K562 (cell line): Measurements from ENCODE around the gene GSC. TPM values are rescaled to one million over a fixed set of nuclear protein-coding genes. Genes with fewer than 3 reads are reported as not detected.

Experiments used
- ATAC-seq: fragments of 200-7000 bp; cut with Tn5 transposase; 3 replicates; pipeline ENCODE4 v1.9.1; 2020; ENCODE audit warnings: moderate library complexity
- BruUV-seq: library from RNA; stranded (reverse); fragments of 400-500 nt; replicated peaks from 2 replicates; lab custom pipeline; 2021; lab: Mats Ljungman, UMichigan
- CTCF ChIA-PET: fragments of 300-600 bp; formaldehyde crosslinking; extraction: SDS; loops from one replicate; lab custom pipeline; 2021; ENCODE audit warnings: low intra/inter-chr PET ratio; lab: Yijun Ruan, JAX
- POLR2A ChIA-PET: fragments of 300-600, 350-650 bp; sonication (Branson Sonifier 250); formaldehyde crosslinking; extraction: SDS; loops from one replicate; lab custom pipeline; 2021; ENCODE audit warnings: antibody characterized with exemption, inconsistent platforms; lab: Yijun Ruan, JAX
- DNase-seq, 4 experiments: peaks; one replicate each; pipeline versions ENCODE4 v3.0.0 to v3.0.0-alpha.2; 2011 to 2018; ENCODE audit warnings: low spot score in 3 of 4, mixed read lengths in 3 of 4; ENCODE audit errors: extremely low read depth in 1 of 4
- FAIRE-seq: peaks from 2 replicates; lab custom pipeline; 2011; peaks lifted over from hg19 to GRCh38; lab: Jason Lieb, UNC
- H2AFZ ChIP-seq: 2 replicates; pipeline ENCODE4 v1.6.0; 2011; ENCODE audit warnings: low read depth, low read length, control low read depth, inconsistent platforms
- H3K27ac ChIP-seq: fragments of 200-600 bp; 3 replicates; pipeline ENCODE4 v1.8.0; 2011; ENCODE audit warnings: low read depth, mild to moderate bottlenecking, control low read depth, inconsistent platforms, low read length, moderate library complexity, mixed read lengths; ENCODE audit errors: extremely low read depth
- H3K27me3 ChIP-seq, 2 experiments: fragments of 300-600 bp in 1 of 2; 2 replicates in 1 of 2; 3 replicates in 1 of 2; pipeline versions ENCODE4 v1.6.0 to v1.8.0; 2011; ENCODE audit warnings: inconsistent platforms in 2 of 2, low read length in 2 of 2, mild to moderate bottlenecking in 1 of 2, mixed read lengths in 1 of 2, moderate library complexity in 1 of 2; ENCODE audit not compliant: control insufficient read depth in 2 of 2, insufficient read depth in 2 of 2
- H3K36me3 ChIP-seq: fragments of 300-600 bp; 3 replicates; pipeline ENCODE4 v1.8.0; 2011; ENCODE audit warnings: mild to moderate bottlenecking, low read length, inconsistent platforms; ENCODE audit not compliant: control insufficient read depth, insufficient read depth
- H3K4me1 ChIP-seq, 2 experiments: fragments of 200-600 bp in 1 of 2; replicated peaks in 1 of 2; 2 replicates in 1 of 2; 3 replicates in 1 of 2; pipeline versions ENCODE4 v1.5.1 to v1.8.0; 2011; ENCODE audit warnings: inconsistent platforms in 2 of 2, low read length in 2 of 2, mild to moderate bottlenecking in 1 of 2, mixed read lengths in 1 of 2, moderate library complexity in 1 of 2; ENCODE audit not compliant: control insufficient read depth in 2 of 2, insufficient read depth in 2 of 2
- H3K4me2 ChIP-seq: 2 replicates; pipeline ENCODE4 v1.6.1; 2011; ENCODE audit warnings: low read length, control low read depth, inconsistent platforms, mixed read lengths; ENCODE audit not compliant: insufficient read depth
- H3K4me3 ChIP-seq: fragments of 200-600 bp; sonication (generic), shearing (Covaris generic); 2 replicates; pipeline ENCODE4 v1.5.1; 2016; ENCODE audit warnings: control low read depth, inconsistent platforms
- H3K79me2 ChIP-seq: fragments of 200-600 bp; 3 replicates; pipeline ENCODE4 v1.8.0; 2011; ENCODE audit warnings: low read length, inconsistent platforms; ENCODE audit not compliant: control insufficient read depth, insufficient read depth
- H3K9ac ChIP-seq, 2 experiments: 2 replicates each; pipeline versions ENCODE4 v1.6.0 to v1.6.1; 2011; ENCODE audit warnings: low read depth in 2 of 2, low read length in 2 of 2, control low read depth in 1 of 2, inconsistent platforms in 1 of 2, mild to moderate bottlenecking in 1 of 2, mixed read lengths in 1 of 2; ENCODE audit not compliant: insufficient read depth in 1 of 2
- H3K9me1 ChIP-seq: one replicate; pipeline ENCODE4 v1.6.0; 2011; ENCODE audit warnings: inconsistent platforms, mild to moderate bottlenecking, low read length, moderate library complexity; ENCODE audit not compliant: control insufficient read depth, insufficient read depth
- H3K9me3 ChIP-seq: replicated peaks from 2 replicates; pipeline ENCODE4 v1.5.1; 2011; ENCODE audit warnings: low read depth, low read length, inconsistent platforms; ENCODE audit not compliant: control insufficient read depth, insufficient read depth
- H4K20me1 ChIP-seq: replicated peaks from 2 replicates; pipeline ENCODE4 v1.6.1; 2011; ENCODE audit warnings: low read length, inconsistent platforms, mixed read lengths; ENCODE audit not compliant: control insufficient read depth, insufficient read depth
- CEBPB ChIP-seq: fragments of 450-650 bp; IDR thresholded peaks from 2 replicates; pipeline ENCODE4 v1.6.1; 2016; ENCODE audit warnings: missing genetic modification characterization, missing compliant biosample characterization
- CREB3L1 ChIP-seq: fragments of 450-650 bp; IDR thresholded peaks from 2 replicates; pipeline ENCODE4 v1.6.1; 2014; ENCODE audit warnings: low read depth, mild to moderate bottlenecking, moderate library complexity, borderline replicate concordance
- CXXC5 ChIP-seq: fragments of 250-450 bp; sonication (Bioruptor Pico); IDR thresholded peaks from 2 replicates; pipeline ENCODE4 v1.8.0; 2022; ENCODE audit warnings: inconsistent platforms, mild to moderate bottlenecking, moderate library complexity
- ETS1 ChIP-seq: conservative IDR thresholded peaks from 2 replicates; pipeline ENCODE4 v1.6.1; 2011; ENCODE audit warnings: low read depth, mild to moderate bottlenecking, low read length; ENCODE audit not compliant: control insufficient read depth
- FOXA1 ChIP-seq: fragments of 450-650 bp; IDR thresholded peaks from 2 replicates; pipeline ENCODE4 v1.6.1; 2016; ENCODE audit warnings: mild to moderate bottlenecking, borderline replicate concordance
- IRF2 ChIP-seq: sonication (generic); formaldehyde crosslinking; IDR thresholded peaks from 2 replicates; pipeline ENCODE4 v1.8.1; 2022; ENCODE audit warnings: mild to moderate bottlenecking, missing genetic modification reagents
- KDM1A ChIP-seq, 2 experiments: fragments of 450-650 bp; IDR thresholded peaks; 2 replicates each; pipeline ENCODE4 v1.6.1; 2016; ENCODE audit warnings: mild to moderate bottlenecking in 2 of 2
- LARP7 ChIP-seq: fragments of 450-650 bp; IDR thresholded peaks from 2 replicates; pipeline ENCODE4 v1.6.1; 2016
- NCOR1 ChIP-seq: fragments of 450-650 bp; IDR thresholded peaks from 2 replicates; pipeline ENCODE4 v1.6.1; 2016; ENCODE audit warnings: mild to moderate bottlenecking, moderate library complexity
- SP1 ChIP-seq: sonication (generic); formaldehyde crosslinking; IDR thresholded peaks from 2 replicates; pipeline ENCODE4 v1.8.1; 2022; ENCODE audit warnings: mild to moderate bottlenecking, missing genetic modification reagents
- SPI1 ChIP-seq: IDR thresholded peaks from 2 replicates; pipeline ENCODE4 v1.6.1; 2011; ENCODE audit warnings: low read depth, low read length, control low read depth, borderline replicate concordance
- TAL1 ChIP-seq: fragments of 450-650 bp; IDR thresholded peaks from 2 replicates; pipeline ENCODE4 v1.6.1; 2016; ENCODE audit warnings: mild to moderate bottlenecking
- ZBTB5 ChIP-seq: fragments of 450-650 bp; IDR thresholded peaks from 2 replicates; pipeline ENCODE4 v1.6.1; 2017; ENCODE audit warnings: antibody characterized with exemption
- ZNF12 ChIP-seq: sonication (generic); formaldehyde crosslinking; IDR thresholded peaks from 2 replicates; pipeline ENCODE4 v1.4.0; 2020; ENCODE audit warnings: mild to moderate bottlenecking, missing genetic modification reagents
- WGBS: fragments of 100-300 bp; shearing (Covaris generic); methylation state at CpG from one replicate; pipeline ENCODE4 v1.1.6; 2016; ENCODE audit warnings: low coverage, mixed read lengths; ENCODE audit not compliant: insufficient coverage; ENCODE audit errors: missing lambda C conversion rate; 5-methylcytosine and 5-hydroxymethylcytosine counted together
- in situ Hi-C: fragments of 300-500 bp; cut with MboI; formaldehyde crosslinking; loops from 4 replicates; pipeline ENCODE4 v1.15.0; 2018; ENCODE audit warnings: inconsistent platforms, mixed read lengths
- intact Hi-C: fragments of 100-400 bp; cut with micrococcal nuclease; formaldehyde crosslinking; loops from 2 replicates; pipeline ENCODE4 v1.14.2; 2022
- polyA plus RNA-seq, 8 experiments: library from polyadenylated mRNA; depleted of rRNA in 4 of 8; stranded (reverse) in 5 of 8; unstranded in 3 of 8; fragments of >200 nt; fragmentation: Nextera tagmentation in 2 of 8; fragmentation: Illumina TruSeq in 1 of 8; extraction: Ambion mirVana in 2 of 8; extraction: Trizol in 1 of 8; gene quantifications; 2 replicates each; pipeline versions ENCODE4 v1.2.1 to v1.2.3, GENCODE V29; 2011 to 2014; ENCODE audit warnings: inconsistent platforms in 1 of 8, missing spikeins in 1 of 8
- total RNA-seq, 7 experiments: library from RNA; depleted of rRNA in 6 of 7; stranded (reverse); fragments of >200 nt in 6 of 7; fragmentation: Illumina TruSeq in 2 of 7; extraction: Trizol in 2 of 7; gene quantifications; 2 replicates each; pipeline versions ENCODE4 v1.2.1 to v1.2.3, GENCODE V29; 2011 to 2021; ENCODE audit warnings: low replicate concordance in 1 of 7

The GSC gene
- total and polyA plus RNA-seq, 9 of the 15 experiments (the other 6 are each of a cell fraction or from before 2014, with no cell fraction given): not detected

GRCh38 chr14:94724993-94725392 lies 44.9 kb downstream of the GSC start:
- Histone ChIP-seq H3K9me3 (no peaks in the 10 kb centered on the region), H3K27me3 (no peaks in the 10 kb centered on the region; a peak in 1 of 5 replicates), H3K27ac (no peak overlapping the region), H3K36me3 (no peaks in the 10 kb centered on the region), H4K20me1 (no peaks in the 10 kb centered on the region), H3K4me1 (no peaks in the 10 kb centered on the region), H3K9me1 (no peaks in the 10 kb centered on the region), H2AFZ (no peak overlapping the region), H3K9ac (no peak overlapping the region), H3K4me2 (no peak overlapping the region), H3K79me2 (no peaks in the 10 kb centered on the region), H3K4me3 (no peak overlapping the region)
- in situ Hi-C loops: no loop called here
- CTCF ChIA-PET: no interaction called here
- POLR2A ChIA-PET: no interaction called here
- FAIRE-seq: no peak
- DNase-seq: no peak
- no peak for TF ChIP-seq LARP7
- TF ChIP-seq SPI1: no peak
- TF ChIP-seq KDM1A (IDR thresholded peaks at IDR 0.05): no peak
- no peak for TF ChIP-seq IRF2 (CRISPR knock-in tag)
- no peak for TF ChIP-seq CEBPB
- no peak for TF ChIP-seq TAL1
- no peak for TF ChIP-seq NCOR1
- TF ChIP-seq SP1 (CRISPR knock-in tag): no peak
- no TSS peak for BruUV-seq
- intact Hi-C loops: no loop called here
- ATAC-seq: no peak
- 0% methylated on average over 2 of the region's 2 CpGs for WGBS

GRCh38 chr14:94722397-94722796 lies 47.5 kb downstream of the GSC start:
- FAIRE-seq (no peak), ATAC-seq (no peak), DNase-seq (no peak)
- H3K9me1 ChIP-seq: no peaks in the 10 kb centered on the region
- H4K20me1 ChIP-seq: no peaks in the 10 kb centered on the region
- no peaks in the 10 kb centered on the region for H3K36me3 ChIP-seq
- no TSS peak for BruUV-seq
- ChIA-PET CTCF (no interaction called here), POLR2A (interaction anchor here (0.6 kb wide), 1 partner anchor 17 kb away, joined by 3 read pairs; no protein-coding TSS in a partner anchor)
- H3K79me2 ChIP-seq: no peaks in the 10 kb centered on the region
- in situ Hi-C loops (no loop called here), intact Hi-C loops (no loop called here)
- no peak overlapping the region for H3K4me2 ChIP-seq
- H3K4me1 ChIP-seq: no peaks in the 10 kb centered on the region
- H3K9ac ChIP-seq: no peak overlapping the region
- H2AFZ ChIP-seq: no peak overlapping the region
- WGBS: 0% methylated on average over 1 of the region's 4 CpGs
- H3K4me3 ChIP-seq: no peak overlapping the region
- H3K27me3 ChIP-seq: no peaks in the 10 kb centered on the region; a peak in 1 of 5 replicates
- H3K9me3 ChIP-seq: no peaks in the 10 kb centered on the region
- no peak overlapping the region for H3K27ac ChIP-seq
- TF ChIP-seq ETS1 (no peak), FOXA1 (no peak), CREB3L1 (no peak), ZBTB5 (no peak), CXXC5 (CRISPR knock-in tag) (no peak), ZNF12 (CRISPR knock-in tag) (no peak)
